NB4 (cell line): ENCODE data around the gene TMEM9.

ENCODE experiments used
- CTCF ChIP-seq: IDR thresholded peaks from one replicate; pipeline ENCODE4 v1.5.1; 2012; ENCODE audit warnings: low read depth, low read length
- MYC ChIP-seq: IDR thresholded peaks from 2 replicates; pipeline ENCODE4 v1.6.1; 2011; ENCODE audit warnings: low read depth, low read length
- POLR2A ChIP-seq: IDR thresholded peaks from 2 replicates; pipeline ENCODE4 v1.6.1; 2011; ENCODE audit warnings: mild to moderate bottlenecking; ENCODE audit not compliant: insufficient read length; ENCODE audit errors: extremely low read depth
- TF ChIP-seq, protein P1 (sequence below): IDR thresholded peaks from 2 replicates; pipeline ENCODE4 v1.6.1; 2011; ENCODE audit warnings: low read depth, low read length

GRCh38 chr1:201175820-201176500 lies 21.7 kb upstream of the TMEM9 start:
- TF ChIP-seq CTCF, result no peak
- TF ChIP-seq, protein P1, sequence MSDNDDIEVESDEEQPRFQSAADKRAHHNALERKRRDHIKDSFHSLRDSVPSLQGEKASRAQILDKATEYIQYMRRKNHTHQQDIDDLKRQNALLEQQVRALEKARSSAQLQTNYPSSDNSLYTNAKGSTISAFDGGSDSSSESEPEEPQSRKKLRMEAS, result no peak
- no peak for TF ChIP-seq POLR2A
- no peak for TF ChIP-seq MYC
